ENCODE results near the gene PYM1. TPM values are rescaled to one million over a fixed set of nuclear protein-coding genes. Genes with fewer than 3 reads are reported as not detected.

The PYM1 gene
- polyA plus RNA-seq, 2 of the 4 experiments (the other 2 are of a cell fraction), result 30.4 to 49.5 TPM

- POLR2A ChIA-PET, result no interaction called here
- WGBS (ENCODE audit: missing lambda C conversion rate), result 58% methylated on average over 2 of the region's 2 CpGs
- Histone ChIP-seq H3K4me1 (peaks cover 18% of the 10 kb centered on the region), H3K9me3 (no peaks in the 10 kb centered on the region), H3K4me2 (no peak overlapping the region), H3K4me3 (no peak overlapping the region), H3K27ac (no peak overlapping the region)
- CTCF ChIA-PET, result interaction anchor here (2.7 to 15.2 kb wide), 5 partner anchors 7 to 199 kb away, joined by 17 to 179 read pairs (median 48); partner anchors contain the start of genes DGKA, DNAJC14 and PYM1
- DNase-seq (ENCODE audit: low read depth in 1 of 2, low spot score in 1 of 2) (no peak), FAIRE-seq (no peak), ATAC-seq (no peak)
- no peak for TF ChIP-seq HOXB5 (CRISPR knock-in tag; IDR thresholded peaks at IDR 0.05)
- no peak for TF ChIP-seq ZSCAN20 (CRISPR knock-in tag; IDR thresholded peaks at IDR 0.05)
- no peak for TF ChIP-seq JUNB (IDR thresholded peaks at IDR 0.05)
- no peak for TF ChIP-seq HES2 (IDR thresholded peaks at IDR 0.05)
- TF ChIP-seq TP53 (CRISPR knock-in tag; IDR thresholded peaks at IDR 0.05), result no peak
- no peak for TF ChIP-seq E2F6 (IDR thresholded peaks at IDR 0.05; ENCODE audit: borderline replicate concordance, low read depth)
- no peak for TF ChIP-seq ATOH8 (CRISPR knock-in tag; IDR thresholded peaks at IDR 0.05; ENCODE audit: low read depth)
- no peak for TF ChIP-seq CBX2 (IDR thresholded peaks at IDR 0.05; ENCODE audit: borderline replicate concordance, low read depth)
- no peak for TF ChIP-seq KDM5A (IDR thresholded peaks at IDR 0.05)
- no peak for TF ChIP-seq RCOR1 (IDR thresholded peaks at IDR 0.05; ENCODE audit: low read depth, low read length)
- TF ChIP-seq BCL3 (IDR thresholded peaks at IDR 0.05), result no peak
- TF ChIP-seq TFCP2L1 (CRISPR knock-in tag; IDR thresholded peaks at IDR 0.05), result no peak
- no peak for TF ChIP-seq POLR2AphosphoS2 (conservative IDR thresholded peaks at IDR 0.05; ENCODE audit: low read length)
- no peak for TF ChIP-seq POLR2A (IDR thresholded peaks at IDR 0.05; ENCODE audit: low read length)
- no peak for TF ChIP-seq FOXS1 (CRISPR knock-in tag; IDR thresholded peaks at IDR 0.05)
- TF ChIP-seq MYC (IDR thresholded peaks at IDR 0.05; ENCODE audit: borderline replicate concordance, low read length), result no peak
These were observed 10.3 kb upstream of the PYM1 start for GRCh38 chr12:55937981-55938380.

GRCh38 chr12:55935738-55936151 lies 8.1 kb upstream of the PYM1 start:
- Histone ChIP-seq H3K9me3 (no peaks in the 10 kb centered on the region), H3K4me3 (no peak overlapping the region), H3K27ac (no peak overlapping the region), H3K4me1 (peaks cover 33% of the 10 kb centered on the region), H3K4me2 (no peak overlapping the region)
- ATAC-seq (no peak), DNase-seq (ENCODE audit: low read depth in 1 of 2, low spot score in 1 of 2) (no peak), FAIRE-seq (no peak)
- TF ChIP-seq SMC3 (IDR thresholded peaks at IDR 0.05) (no peak), HDAC2 (IDR thresholded peaks at IDR 0.05) (no peak), CTCF (IDR thresholded peaks at IDR 0.05) (no peak), ATOH8 (CRISPR knock-in tag; IDR thresholded peaks at IDR 0.05; ENCODE audit: low read depth) (no peak), RNF2 (IDR thresholded peaks at IDR 0.05; ENCODE audit: borderline replicate concordance, low read depth) (no peak), CHD4 (IDR thresholded peaks at IDR 0.05; ENCODE audit: borderline replicate concordance) (no peak), RARB (CRISPR knock-in tag; IDR thresholded peaks at IDR 0.05) (no peak), EHMT2 (IDR thresholded peaks at IDR 0.05; ENCODE audit: low read depth) (no peak), KDM5A (IDR thresholded peaks at IDR 0.05) (no peak), FOSB (CRISPR knock-in tag; IDR thresholded peaks at IDR 0.05) (no peak), CEBPB (IDR thresholded peaks at IDR 0.05) (no peak), SREBF2 (IDR thresholded peaks at IDR 0.05) (no peak), HOXB13 (CRISPR knock-in tag; IDR thresholded peaks at IDR 0.05; ENCODE audit: low read depth) (no peak)
- CTCF ChIA-PET, result interaction anchor here (1.9 to 15.2 kb wide), 7 partner anchors 9 to 198 kb away, joined by 6 to 179 read pairs (median 13); partner anchors contain the start of genes PYM1 and RAB5B
- WGBS (ENCODE audit: missing lambda C conversion rate), result 95% methylated on average over 26 of the region's 26 CpGs
- POLR2A ChIA-PET, result interaction anchor here (1.6 kb wide), 1 partner anchor 106 kb away, joined by 5 read pairs; the partner anchor contains the start of gene DNAJC14

All from A549 (cell line).